Mucosa of gallbladder (tissue), 1 donor: ENCODE measurements around the gene CDH15. TPM values are rescaled to one million over a fixed set of nuclear protein-coding genes. Genes with fewer than 3 reads are reported as not detected.
"Not testable (repeated sequence)": the region's sequence is repeated elsewhere in the genome, so short reads cannot be mapped to it uniquely, and the experiment has no call there.

Source experiments
- DNase-seq: peaks from one replicate; pipeline ENCODE4 v3.0.0-alpha.2; 2020; ENCODE audit warnings: low spot score
- total RNA-seq: library from RNA; stranded (reverse); gene quantifications from one replicate; pipeline ENCODE4 v1.2.1, GENCODE V29; 2021
- donor health status: DM: no; HTN: no; CAD: no.

CDH15 gene
- total RNA-seq, 1 donor from 2014 or later, result 0.20 TPM

DNA sequence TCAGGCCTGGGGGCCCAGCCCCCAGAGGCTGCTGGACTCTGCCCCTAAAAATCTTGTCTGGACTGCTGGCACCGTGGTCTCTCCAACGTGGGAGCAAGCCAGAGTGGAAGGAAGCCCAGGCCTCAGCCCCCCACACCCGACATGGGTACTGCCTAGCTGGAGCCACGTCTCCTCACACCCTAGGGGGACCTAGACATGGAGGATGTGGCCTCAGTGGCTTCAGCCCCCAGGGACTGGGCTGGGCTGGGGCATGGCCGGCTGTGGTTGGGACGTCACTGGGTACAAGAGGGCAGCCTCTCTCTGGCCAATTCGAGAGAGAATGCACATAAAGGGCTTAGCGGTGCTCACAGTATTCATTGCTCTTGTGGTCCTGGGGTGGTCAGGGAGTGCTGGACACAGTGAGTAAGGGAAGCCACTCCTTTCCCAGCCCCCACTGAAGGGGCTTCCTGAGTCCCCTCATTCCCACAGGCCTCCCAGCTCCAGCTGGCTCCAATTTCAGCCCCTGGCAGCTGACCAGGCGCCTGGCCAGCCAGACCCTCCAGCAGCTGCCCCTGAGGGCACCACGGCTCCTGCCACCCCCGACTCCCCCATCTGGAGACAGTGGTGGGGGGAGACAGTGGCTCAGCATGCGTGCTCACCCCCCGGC lies 1.1 kb downstream of the CDH15 start:
- no peak for DNase-seq

DNA sequence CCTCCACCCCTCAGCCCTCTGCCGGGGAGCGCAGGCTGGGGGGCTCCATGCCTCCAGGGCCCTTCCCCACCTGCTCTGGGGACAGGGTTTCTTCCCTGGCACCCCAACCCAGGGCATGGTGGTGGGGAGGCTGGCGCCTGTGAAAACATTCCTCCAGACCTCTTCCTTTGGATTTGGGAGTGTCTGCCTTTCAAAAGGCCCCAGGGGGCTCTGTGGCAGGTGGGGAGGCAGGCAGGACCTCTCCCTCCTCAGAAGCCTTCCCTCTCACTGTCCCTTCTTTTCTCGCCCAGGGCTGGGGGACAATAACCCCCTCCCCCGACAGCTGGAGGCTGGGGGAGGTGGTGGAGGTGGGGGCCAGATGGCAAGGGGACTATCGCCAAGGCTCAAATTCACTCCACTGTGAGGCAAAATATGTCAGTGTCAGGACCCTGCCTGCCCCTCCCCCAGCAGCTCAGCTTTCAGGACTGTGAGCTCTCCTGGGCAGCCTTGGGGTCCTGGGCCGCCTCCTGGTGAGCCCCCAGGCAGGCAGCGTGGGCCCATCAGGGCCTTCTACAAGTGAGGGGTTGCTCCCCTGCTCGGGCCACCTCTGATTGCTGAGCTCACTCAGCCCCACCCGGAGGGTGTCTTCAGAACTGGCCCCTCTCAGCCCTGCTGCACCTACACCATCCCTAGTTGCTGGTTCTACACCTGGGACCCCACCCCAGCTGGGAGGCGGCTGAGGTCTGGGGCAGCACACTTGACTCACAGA lies 1.8 kb downstream of the CDH15 start:
- DNase-seq, result no peak

DNA sequence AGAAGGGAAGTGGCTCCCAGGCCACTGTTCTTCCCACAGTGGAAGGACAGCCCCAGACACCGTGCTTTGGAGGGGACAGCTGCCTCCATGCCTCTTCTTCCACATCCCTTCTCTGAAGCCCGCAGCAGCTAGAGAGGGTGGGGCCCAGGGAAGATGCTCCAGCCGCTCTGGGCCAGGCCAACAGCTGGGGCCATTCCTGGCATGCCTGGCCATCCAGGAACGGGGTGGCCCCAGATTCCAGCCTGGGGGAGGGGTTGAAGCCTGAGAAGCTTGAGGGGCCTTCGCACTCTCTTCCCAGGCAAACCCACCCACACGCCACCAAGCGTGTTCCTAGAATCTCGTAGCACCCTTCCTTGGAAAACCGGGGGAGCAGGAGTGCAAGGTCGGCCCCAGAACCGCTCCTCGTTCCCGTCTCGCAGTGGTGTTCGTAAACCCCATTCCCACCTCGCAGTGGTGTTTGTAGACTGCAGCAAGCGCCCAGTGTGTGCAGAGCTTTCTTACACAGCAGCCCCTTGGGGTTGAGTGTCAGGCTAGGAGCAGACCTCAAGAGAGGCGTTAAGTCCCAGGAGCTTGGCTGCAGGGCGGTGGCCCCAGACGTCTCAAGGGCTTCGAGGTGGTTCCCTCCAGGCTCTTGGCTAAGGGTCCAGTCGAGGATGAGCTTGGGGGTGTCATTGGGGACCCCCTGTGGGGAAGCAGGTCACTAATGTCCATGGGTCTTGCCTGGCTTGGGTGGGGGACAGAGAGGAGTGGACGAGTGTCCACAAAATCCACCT lies 2.7 kb downstream of the CDH15 start:
- DNase-seq, result no peak

DNA sequence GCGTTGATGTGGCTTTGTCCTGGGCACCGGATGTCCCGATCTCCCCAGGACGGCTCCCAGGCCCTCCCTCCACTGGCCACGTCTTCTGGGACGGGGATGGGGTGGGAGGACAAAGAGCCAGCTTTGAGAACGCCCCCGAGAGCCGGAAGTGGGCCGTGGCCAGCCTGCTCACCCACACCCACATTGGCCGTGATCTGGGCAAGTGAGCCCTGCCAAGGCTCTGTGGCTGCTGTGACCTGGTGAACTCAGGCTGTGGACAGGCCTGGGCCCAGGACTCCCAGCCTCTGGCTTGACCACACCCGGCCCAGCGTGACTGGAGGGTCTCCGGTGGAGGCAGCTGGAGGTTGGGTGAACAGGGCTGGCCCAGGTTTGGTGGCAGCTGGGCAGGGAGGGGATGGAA lies 3.3 kb downstream of the CDH15 start:
- DNase-seq, result no peak

DNA sequence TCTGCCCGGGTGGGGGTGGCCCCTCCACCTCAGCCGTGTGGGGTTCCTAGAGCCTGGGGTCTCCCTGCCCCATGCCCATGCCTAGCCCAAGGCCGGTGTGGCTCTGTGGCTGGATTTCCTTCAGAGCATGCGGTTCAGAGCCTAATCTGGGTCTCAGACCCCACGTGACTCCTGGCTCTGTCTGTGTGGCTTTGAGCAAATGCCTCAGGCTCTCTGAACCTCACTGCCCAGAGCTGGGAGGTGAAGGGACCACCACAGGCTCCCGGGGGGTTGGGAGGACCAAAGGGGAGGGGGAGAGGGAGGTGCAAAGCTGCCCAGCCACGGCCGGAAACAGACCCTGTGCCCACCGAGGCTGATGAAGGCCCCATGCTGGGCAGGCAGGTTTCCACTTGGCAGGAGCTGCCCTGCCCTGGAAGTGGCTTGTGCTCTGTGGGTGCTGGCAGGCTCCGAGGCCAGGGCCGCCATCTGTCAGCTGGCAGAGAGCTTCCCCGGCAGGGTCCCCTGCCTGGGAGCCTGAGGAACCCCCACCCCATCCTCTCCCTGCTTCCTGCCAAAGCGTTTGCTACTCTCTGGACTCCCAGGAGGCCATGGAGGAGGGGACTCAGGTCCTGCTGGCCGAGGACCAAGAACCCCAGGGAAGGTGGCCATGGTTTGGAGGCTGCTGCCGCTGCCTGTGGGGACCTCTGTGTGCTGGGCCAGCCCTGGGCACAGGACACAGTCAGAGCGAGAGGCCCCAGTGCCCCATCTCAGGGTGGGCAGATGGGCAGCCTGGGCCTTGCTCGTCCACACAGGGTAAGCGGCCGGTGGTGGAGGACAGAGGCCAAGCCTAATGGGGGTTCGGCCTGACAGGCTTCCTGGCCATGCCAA lies 4.0 kb downstream of the CDH15 start:
- DNase-seq, result no peak

DNA sequence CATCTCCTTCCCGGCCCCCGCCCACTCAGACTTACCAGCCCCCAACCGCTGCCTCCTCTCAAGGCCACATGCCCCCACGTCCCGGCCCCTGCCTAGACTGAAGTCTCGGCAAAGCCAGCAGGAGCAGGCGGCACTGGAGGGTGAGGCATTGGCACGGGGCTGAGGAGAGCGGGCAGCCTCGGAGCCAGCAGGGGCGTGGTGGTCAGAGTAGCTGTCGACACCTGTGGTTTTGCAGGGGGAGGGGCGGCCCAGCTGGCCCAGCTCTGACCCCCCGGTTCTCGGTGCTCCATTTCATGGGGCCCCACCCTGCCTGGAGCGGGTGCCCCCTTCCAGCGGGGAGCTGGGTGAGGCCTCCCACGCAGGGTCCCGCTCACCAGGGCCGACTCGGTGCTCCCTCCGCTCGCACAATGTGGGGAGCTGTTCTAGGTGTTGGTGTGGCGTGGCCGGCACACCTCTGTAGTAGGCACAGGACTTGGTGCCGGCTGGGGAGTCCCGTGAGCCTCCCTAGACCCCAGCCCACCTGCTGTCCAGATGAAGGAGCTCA lies 4.7 kb downstream of the CDH15 start:
- DNase-seq, result no peak

DNA sequence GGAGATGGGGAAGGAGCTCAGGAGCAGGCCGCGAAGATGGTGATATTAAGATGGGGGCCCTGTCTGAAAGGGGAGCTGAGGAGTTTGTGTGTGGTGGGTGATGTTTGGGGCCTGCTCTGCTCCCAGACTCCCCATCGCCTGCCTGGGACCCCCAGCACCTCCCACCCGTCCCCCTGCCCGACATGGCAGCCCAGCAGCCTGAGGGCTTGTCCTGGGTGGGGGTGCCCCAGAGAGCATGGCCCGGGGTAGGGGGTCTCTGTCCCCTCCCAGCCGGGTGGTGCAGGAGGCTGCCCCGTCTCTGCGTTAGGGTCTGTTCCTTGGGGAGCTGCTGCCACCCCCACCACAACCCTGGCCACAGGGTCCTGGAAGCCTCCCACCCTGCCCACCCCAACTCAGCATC lies 5.2 kb downstream of the CDH15 start:
- no peak for DNase-seq

DNA sequence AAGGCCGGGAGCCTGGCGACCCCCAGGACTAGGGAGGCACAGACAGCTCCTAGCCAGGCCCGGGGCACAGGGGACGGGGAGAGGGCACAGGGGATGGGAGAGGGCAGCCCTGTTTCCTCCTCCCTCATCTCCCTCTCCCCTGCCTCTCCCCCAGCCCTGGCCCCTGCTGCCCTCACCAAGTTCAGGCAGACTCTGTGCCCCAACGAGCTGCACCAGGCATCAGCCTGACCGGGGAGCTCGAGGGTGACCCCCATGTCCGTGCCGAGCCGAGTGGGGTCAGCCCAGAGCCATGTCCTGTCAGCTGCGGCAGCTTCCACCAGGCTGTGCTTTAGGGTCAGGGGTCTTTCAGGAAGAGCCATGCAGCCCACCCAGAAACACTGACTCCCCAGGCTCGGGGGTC lies 6.0 kb downstream of the CDH15 start:
- DNase-seq, result no peak

DNA sequence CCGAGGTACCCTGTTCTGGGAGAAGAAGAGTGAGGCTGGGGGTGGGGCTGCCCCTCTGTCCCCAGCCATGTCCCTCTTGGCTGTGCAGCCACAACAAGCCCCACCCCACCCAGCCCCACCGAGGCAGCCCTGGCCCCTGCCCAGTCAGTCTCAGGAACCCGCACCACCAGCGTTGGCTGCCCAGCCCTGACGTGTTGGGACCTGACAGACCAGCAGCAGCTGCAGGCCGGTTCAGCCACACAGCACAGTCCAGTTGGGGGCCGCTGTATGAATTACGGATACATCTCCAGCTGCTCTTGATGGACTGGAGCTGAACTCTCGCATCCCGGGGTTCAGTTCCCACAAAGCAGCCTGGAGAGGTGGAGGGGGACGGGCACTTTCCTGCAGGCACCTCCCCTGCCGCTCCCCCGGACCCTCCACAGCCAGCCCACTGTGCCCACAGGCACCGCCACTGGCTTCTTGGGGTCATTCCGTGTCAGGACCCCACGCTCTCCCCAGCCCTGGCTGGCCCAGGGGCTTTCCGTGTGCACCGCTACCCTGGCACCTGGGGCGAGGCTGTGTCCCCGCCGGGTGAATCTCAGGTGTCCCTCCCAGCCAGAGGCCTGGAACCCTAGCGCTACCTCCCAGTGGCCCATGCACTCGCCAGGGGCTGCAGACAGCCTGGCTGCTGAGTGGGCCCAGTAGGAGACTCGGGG lies 7.1 kb downstream of the CDH15 start:
- DNase-seq, result no peak

DNA sequence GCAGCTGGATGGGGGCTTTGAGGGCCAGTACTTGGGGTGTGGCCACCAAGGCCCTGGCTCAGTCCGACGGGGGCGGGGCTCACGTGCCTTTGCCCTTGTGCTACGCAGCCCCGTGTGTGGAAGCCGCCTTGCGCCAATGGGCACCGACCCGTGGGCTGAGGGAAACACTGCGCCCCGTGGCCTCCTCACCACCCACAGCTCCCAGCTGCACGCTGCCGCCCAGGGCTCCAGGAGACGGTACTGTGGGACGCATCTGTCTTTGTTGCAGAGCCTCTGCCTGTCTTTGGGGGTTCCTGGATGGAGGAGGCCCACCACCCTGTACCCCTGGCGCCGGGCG lies 7.6 kb downstream of the CDH15 start:
- no peak for DNase-seq

DNA sequence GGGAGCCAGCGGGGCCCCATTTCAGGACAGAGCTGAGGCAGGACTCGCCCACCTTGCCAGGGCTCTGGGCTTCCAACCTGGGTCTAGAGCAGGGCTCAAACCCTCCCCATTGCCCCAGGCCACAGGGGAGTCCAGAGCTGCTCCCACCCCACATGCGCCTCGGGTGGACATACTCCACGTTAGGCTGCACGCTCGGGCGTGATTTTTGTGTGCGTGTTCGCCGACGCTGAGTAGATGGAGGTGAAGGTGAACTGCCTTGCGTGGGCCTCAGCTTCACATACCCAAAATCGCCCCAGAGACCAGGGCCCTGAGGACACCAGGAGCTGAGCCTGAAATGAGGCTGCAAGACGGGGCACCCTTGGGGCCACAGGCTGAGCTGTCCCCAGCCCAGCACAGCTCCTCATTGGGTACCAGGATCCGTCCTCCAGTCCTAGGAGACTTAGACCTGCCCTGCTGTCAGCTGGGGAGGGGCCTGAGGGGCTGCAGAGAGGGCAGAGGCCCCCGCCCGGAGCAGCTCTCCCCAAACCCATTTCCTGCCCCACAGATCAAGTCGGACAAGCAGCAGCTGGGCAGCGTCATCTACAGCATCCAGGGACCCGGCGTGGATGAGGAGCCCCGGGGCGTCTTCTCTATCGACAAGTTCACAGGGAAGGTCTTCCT lies 8.2 kb downstream of the CDH15 start:
- no peak for DNase-seq

DNA sequence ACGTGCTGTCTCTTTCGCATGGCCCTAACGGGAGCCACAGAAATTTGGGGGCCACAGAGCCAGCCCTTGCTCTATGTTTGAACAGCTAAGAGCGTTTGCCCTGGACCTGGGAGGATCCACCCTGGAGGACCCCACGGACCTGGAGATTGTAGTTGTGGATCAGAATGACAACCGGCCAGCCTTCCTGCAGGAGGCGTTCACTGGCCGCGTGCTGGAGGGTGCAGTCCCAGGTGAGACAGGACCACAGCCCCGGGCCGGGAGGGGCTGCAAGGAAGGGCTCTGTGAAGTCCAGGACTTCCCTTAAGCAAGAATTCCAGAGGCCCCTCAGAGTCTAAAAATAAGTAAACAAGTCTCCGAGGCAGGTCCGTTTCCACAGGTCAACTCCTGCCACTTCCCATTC lies 11.9 kb downstream of the CDH15 start:
- no peak for DNase-seq

DNA sequence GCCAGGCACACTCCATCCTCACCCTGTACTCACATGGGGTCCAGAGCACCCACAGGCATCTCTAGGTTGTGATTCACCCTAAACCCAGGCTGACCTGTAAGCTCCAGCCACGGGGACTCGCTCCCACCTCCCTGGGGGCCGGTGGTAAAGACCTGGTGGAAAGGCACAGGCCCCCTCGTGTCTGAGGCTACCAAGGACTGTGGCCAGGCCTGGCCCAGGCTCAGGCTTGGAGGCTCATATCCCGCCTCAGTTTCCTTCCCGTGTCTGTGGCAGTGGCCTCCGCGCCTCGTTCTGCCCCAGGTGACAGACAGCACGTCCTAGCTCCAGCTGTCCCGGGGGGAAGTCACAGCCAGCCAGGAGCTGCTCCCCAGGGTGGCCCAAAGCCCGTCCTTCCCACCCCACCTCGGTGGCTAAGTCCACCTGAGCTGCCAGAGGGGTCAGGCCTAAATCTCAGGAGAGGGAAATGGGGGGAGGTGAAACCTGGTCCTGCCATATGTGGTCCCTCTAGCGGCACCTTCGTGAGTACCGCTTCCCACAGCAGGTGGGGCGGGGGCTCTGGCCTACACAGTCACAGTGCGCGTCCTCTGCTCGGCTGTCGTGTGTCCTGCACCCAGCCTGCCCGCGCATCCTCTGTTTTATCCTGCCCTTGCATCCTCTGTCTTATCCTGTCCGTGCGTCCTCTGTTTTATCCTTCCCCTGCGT lies 12.6 kb downstream of the CDH15 start:
- no peak for DNase-seq

DNA sequence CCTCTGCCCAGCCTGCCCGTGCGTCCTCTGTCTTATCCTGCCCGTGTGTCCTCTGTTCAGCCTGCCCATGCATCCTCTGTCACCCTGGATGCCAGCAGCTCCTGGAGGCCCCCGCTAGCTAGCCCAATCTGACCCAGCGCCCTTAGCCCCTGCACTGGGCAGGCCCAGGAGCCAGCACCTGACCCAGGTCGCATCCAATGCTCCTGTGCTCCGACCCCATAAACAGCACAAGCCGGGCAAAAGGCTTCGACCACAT lies 13.1 kb downstream of the CDH15 start:
- DNase-seq, result no peak

DNA sequence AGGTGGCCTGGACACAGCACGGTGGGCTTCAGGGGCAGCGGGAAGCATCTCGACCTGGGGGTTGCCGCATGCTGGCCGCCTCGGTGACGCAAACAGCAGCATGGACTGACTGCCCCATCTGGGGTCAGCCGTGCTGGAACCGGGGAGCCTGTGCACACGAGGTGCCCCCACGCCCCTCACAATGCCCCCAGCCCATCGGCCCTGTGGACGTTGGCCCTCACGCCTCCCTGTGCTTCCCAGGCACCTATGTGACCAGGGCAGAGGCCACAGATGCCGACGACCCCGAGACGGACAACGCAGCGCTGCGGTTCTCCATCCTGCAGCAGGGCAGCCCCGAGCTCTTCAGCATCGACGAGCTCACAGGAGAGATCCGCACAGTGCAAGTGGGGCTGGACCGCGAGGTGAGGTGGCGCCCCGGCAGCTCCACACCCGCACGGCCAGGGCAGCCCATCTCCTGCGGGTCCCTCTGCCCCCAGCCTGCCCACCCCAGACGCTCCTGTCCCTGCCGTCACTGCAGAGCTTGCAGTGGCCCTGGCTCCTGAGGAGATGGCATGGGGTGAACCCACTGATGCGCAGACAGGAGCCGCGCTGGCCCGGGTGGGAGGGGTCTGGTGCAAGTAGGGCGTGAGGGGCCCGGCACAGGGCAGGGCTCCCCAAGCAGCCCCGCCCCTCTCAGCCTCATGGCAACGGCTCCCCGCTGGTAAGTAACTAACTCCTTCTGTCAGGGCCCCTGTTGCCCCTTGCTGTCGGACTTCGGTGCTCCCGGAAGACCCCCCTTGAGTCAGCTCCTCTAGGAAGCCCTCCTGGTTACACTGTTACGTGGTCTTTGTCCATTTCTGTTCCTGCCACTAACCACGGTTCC lies 13.6 kb downstream of the CDH15 start:
- DNase-seq, result no peak

DNA sequence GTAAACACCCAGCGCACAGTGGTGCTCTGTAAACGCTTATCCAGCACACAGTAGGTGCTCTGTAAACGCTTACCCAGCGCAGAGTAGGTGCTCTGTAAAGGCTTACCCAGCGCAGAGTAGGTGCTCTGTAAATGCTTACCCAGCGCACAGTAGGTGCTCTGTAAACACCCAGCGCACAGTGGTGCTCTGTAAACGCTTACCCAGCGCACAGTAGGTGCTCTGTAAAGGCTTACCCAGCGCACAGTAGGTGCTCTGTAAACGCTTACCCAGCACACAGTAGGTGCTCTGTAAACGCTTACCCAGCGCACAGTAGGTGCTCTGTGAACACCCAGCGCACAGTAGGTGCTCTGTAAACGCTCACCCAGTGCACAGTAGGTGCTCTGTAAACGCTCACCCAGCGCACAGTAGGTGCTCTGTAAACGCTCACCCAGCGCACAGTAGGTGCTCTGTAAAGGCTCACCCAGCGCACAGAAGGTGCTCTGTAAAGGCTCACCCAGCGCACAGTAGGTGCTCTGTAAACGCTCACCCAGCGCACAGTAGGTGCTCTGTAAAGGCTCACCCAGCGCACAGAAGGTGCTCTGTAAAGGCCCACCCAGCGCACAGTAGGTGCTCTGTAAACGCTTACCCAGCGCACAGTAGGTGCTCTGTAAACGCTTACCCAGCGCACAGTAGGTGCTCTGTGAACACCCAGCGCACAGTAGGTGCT lies 14.5 kb downstream of the CDH15 start:
- not testable (repeated sequence) for DNase-seq

DNA sequence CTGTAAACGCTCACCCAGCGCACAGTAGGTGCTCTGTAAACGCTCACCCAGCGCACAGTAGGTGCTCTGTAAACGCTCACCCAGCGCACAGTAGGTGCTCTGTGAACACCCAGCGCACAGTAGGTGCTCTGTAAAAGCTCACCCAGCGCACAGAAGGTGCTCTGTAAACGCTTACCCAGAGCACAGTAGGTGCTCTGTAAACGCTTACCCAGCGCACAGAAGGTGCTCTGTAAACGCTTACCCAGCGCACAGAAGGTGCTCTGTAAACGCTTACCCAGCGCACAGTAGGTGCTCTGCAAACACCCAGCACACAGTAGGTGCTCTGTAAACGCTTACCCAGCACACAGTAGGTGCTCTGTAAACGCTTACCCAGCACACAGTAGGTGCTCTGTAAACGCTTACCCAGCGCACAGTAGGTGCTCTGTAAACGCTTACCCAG lies 15.1 kb downstream of the CDH15 start:
- not testable (repeated sequence) for DNase-seq

DNA sequence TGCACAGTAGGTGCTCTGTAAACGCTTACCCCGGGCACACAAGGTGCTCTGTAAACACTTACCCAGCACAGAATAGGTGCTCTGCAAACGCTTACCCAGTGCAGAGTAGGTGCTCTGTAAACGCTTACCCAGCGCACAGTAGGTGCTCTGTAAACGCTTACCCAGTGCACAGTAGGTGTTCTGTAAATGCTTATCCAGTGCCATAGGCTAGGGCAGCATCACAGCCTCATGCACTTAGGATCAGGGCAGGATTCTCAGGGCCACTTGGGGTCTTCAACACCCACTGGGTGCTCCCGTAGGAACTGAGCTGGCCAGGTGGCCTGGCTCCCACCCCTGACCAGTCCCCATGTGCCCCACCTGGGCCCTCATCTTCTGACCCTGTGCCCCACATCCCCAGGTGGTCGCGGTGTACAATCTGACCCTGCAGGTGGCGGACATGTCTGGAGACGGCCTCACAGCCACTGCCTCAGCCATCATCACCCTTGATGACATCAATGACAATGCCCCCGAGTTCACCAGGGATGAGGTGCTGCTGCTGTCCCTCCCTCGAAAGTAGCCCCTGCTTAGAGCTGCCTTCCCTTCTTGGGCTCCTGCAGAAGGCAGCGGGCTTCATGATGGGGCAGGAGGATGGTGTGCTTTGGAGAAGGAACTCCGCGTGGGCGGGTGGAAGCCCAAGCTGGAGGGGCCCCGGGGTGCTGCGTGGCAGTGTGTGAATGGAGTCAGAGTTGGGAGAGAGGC lies 15.7 kb downstream of the CDH15 start:
- no peak for DNase-seq
